GM12873 (cell line): ENCODE results near the gene ARPC5.

Experiments used
- TF ChIP-seq, protein P1 (sequence below): IDR thresholded peaks from 2 replicates; pipeline ENCODE4 v1.5.1; 2012; ENCODE audit warnings: low read depth, mild to moderate bottlenecking, moderate library complexity, low read length, control low read depth; ENCODE audit not compliant: insufficient read depth; ENCODE audit errors: missing control alignments

Gene ARPC5

DNA sequence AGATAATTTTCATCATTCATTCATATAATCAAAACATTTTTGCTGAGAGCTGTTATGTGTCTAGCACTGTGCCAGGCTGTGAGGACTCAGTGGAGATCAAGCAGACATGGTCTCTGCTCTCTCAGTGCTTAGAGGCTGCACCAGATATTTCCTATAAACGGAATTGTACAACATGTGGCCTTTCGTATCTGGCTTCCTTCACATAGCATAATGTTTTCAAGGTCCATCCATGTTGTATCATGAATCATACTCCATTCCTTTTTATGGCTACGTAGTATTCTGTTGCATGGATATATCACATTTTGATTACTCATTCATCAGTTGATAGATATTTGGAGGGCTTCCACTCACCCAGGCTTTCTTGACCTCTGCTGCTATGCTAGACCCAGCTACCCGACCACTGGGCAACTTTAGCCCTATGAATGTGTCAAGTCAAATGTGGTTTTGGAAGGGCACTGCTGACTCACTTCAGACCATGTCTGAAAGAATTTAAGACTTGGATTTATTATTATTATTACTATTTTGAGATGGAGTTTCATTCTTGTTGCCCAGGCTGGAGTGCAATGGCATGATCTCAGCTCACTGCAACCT, 63.8 kb downstream of the ARPC5 start:
- TF ChIP-seq, protein P1, sequence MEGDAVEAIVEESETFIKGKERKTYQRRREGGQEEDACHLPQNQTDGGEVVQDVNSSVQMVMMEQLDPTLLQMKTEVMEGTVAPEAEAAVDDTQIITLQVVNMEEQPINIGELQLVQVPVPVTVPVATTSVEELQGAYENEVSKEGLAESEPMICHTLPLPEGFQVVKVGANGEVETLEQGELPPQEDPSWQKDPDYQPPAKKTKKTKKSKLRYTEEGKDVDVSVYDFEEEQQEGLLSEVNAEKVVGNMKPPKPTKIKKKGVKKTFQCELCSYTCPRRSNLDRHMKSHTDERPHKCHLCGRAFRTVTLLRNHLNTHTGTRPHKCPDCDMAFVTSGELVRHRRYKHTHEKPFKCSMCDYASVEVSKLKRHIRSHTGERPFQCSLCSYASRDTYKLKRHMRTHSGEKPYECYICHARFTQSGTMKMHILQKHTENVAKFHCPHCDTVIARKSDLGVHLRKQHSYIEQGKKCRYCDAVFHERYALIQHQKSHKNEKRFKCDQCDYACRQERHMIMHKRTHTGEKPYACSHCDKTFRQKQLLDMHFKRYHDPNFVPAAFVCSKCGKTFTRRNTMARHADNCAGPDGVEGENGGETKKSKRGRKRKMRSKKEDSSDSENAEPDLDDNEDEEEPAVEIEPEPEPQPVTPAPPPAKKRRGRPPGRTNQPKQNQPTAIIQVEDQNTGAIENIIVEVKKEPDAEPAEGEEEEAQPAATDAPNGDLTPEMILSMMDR, result no peak
